HL-60/S4 (cell line): Measurements from ENCODE around the gene SNAPC1.
"Not testable (repeated sequence)": the region's sequence is repeated elsewhere in the genome, so short reads cannot be mapped to it uniquely, and the experiment has no call there.

Experiments used
- in situ Hi-C: fragments of 300-500 bp; cut with MboI; formaldehyde crosslinking; loops from 2 replicates; pipeline ENCODE4 v1.14.3; 2022; ENCODE audit warnings: low sequenced_read_pairs

SNAPC1 gene

GRCh38 chr14:61761959-61762786 is at the start of gene SNAPC1:
Gene SNAPC1, plus strand, starts transcription at chr14:61762420. Its CDS starts 41 bp downstream, at chr14:61762461.
- in situ Hi-C loops = no loop called here

- in situ Hi-C loops = no loop called here
Observed at GRCh38 chr14:61713724-61714437, 48.3 kb upstream of the SNAPC1 start.

GRCh38 chr14:61716956-61717355 is 45.3 kb upstream of the SNAPC1 start:
- in situ Hi-C loops = no loop called here

- in situ Hi-C loops = no loop called here
Observed at GRCh38 chr14:61718039-61718438, 44.2 kb upstream of the SNAPC1 start.

GRCh38 chr14:61719344-61720293 is 42.6 kb upstream of the SNAPC1 start:
- in situ Hi-C loops = no loop called here

- in situ Hi-C loops = no loop called here
Observed at GRCh38 chr14:61720294-61720661, 41.9 kb upstream of the SNAPC1 start.

- in situ Hi-C loops = no loop called here
Observed at GRCh38 chr14:61720741-61721140, 41.5 kb upstream of the SNAPC1 start.

GRCh38 chr14:61724133-61724532 is 38.1 kb upstream of the SNAPC1 start:
- in situ Hi-C loops = no loop called here

- in situ Hi-C loops = no loop called here
Observed at GRCh38 chr14:61726778-61727658, 35.2 kb upstream of the SNAPC1 start.

- in situ Hi-C loops = no loop called here
Observed at GRCh38 chr14:61730756-61731373, 31.4 kb upstream of the SNAPC1 start.

GRCh38 chr14:61733972-61734371 is 28.2 kb upstream of the SNAPC1 start:
- in situ Hi-C loops = no loop called here

GRCh38 chr14:61736751-61737150 is 25.5 kb upstream of the SNAPC1 start:
- in situ Hi-C loops = no loop called here

- in situ Hi-C loops = no loop called here
Observed at GRCh38 chr14:61737915-61738314, 24.3 kb upstream of the SNAPC1 start.

- in situ Hi-C loops = no loop called here
Observed at GRCh38 chr14:61739133-61739532, 23.1 kb upstream of the SNAPC1 start.

GRCh38 chr14:61742371-61742770 is 19.8 kb upstream of the SNAPC1 start:
- in situ Hi-C loops = no loop called here

GRCh38 chr14:61744238-61744637 is 18.0 kb upstream of the SNAPC1 start:
- in situ Hi-C loops = no loop called here

GRCh38 chr14:61746346-61746745 is 15.9 kb upstream of the SNAPC1 start:
- in situ Hi-C loops = not testable (repeated sequence)

- in situ Hi-C loops = no loop called here
Observed at GRCh38 chr14:61746881-61747280, 15.3 kb upstream of the SNAPC1 start.

GRCh38 chr14:61747342-61747741 is 14.9 kb upstream of the SNAPC1 start:
- in situ Hi-C loops = no loop called here

GRCh38 chr14:61749264-61749663 is 13.0 kb upstream of the SNAPC1 start:
- in situ Hi-C loops = no loop called here
